ENCODE data around the gene INTS15.

INTS15 gene

DNA sequence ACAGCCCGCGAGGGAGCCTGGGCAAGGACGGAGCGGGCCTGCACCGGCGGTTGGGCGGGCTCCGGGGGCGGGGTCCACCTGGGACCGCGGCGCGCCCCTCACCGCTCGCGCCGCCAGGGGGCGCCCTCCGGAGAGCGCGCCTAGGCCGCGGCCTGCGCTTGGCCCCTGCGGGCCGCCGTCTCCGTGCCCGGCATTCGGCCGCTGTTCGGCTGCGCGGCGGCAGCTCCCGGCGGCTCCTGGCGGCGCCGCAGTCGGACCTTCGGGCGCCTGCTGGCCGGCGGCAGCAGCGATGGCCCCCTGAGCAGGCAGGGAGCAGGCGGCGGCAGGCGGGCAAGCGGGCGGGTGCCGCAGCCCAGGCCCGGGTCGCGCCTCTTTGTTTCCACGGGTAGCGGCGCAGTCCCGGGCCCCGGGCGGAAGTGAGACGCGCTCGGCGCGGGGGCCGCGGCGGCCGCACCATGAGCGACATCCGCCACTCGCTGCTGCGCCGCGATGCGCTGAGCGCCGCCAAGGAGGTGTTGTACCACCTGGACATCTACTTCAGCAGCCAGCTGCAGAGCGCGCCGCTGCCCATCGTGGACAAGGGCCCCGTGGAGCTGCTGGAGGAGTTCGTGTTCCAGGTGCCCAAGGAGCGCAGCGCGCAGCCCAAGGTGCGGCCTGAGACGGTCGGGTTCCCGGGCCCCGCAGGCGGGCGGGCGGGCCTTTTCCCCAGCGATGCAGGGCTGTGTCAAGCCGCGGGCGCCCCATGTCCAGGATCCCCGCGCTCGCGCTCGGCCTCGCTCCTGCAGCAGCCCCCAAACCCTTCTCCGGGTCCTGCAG, at the start of gene INTS15:
INTS15 (plus strand) TSS at position 193 of the 816 bp plus-strand sequence; CDS start at position 456, 263 bp downstream.
- peak; percentile 78 to 85 for DNase-seq

GRCh38 chr7:6542368-6542767, 47.5 kb upstream of the INTS15 start:
- DNase-seq: no peak

DNA sequence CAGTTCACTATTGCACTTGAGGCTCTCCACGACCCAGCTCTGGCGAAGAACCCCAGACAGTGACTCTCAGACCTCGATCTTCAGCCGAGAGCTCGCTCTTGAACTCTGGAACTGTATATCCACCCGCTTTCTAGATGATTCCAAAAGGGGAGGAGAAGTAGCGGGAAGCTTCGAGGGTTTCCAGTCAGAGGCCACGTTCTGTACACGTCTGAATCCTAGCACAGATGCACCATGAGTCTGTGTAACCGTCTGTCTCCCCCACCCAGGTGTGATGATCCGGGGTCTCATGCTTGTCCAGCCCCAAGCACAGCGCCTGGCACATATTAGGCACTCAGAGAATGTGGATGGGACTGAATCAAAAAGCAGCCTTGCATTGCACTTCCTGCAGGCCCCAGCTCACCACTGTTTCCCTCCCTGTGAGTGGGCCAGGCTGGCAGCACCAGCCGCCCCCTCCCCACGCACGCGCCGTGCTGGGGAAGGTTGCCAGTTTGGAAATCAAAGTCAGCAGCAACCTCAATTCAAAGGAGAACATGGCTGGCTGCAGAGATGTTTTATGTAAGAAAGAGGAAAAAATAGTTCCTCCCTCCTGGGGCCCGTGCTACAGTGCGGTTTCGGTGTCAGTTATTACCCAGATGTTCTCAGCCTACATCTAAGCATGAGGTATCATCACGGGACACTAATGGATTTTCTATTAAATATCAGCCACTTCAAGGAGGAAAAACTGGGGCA, 44.3 kb upstream of the INTS15 start:
- no peak for DNase-seq

DNA sequence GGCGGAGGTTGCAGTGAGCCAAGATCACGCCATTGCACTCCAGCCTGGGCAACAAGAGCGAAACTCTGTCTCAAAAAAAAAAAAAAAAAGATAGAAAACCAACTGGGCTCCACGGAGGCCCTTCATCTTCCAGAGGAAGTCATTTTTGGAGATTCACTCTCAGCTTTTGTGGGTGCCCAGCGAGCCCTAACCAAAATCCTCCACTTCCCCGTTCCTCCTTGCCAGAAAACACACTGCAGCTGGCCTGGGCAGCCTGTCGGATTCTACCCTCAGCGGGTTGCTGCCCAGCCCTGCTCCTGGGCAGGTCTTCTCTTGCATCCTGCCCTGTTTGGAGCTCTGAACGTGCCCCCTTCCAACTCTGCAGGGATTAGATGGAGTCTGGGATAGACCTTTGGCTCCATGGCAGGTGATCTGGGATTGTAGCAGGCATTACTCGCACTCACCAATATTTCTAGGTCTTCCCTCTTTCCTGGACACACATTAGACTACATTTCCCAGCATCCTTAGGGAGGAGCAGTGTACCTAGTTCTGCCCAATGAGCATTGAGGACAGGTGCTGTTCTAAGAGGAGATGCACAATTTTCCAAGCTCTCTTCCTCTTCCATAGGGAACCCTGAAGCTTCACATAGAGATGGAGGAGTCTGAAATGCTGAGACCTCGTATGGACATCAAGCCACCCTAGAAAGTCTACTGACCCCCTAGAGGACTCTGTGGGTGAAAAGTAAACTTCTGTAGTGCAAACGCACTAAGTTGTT, 43.1 kb upstream of the INTS15 start:
- no peak for DNase-seq

- no peak for DNase-seq
These were observed 42.4 kb upstream of the INTS15 start for GRCh38 chr7:6547400-6547799.

DNA sequence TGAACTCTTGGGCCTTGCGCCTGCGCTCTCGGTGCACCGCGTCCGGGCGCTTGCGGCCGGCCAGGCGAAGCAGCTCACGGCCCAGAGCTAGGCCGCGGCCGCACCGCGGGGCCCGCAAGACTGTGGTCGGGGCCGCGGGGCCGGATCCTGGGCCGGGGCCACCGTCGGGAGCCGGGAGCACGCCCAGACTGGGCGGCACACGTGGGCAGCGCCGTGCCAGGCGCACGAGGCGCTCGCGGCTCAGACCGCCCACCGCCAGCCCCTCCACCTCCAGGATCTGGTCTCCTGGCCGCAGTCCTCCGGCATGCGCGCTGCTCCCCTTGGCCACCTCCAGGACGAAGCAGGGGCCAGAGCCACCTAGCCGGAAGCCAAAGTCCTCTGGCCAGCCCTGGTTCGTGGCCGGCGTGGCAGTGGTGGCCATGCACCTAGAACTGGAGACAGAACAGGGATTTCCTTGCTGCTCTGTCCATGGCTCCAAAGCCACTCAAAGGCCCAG, 38.8 kb upstream of the INTS15 start, which contains the start of gene GRID2IP:
GRID2IP (minus strand) TSS at position 446 of the 496 bp plus-strand sequence; CDS start at position 421, 25 bp downstream.
- DNase-seq: no peak

- no peak for DNase-seq
These were observed 36.3 kb upstream of the INTS15 start for GRCh38 chr7:6553448-6554044.

- no peak for DNase-seq
These were observed 35.0 kb upstream of the INTS15 start for GRCh38 chr7:6554848-6555247.

- DNase-seq: no peak
These were observed 33.6 kb upstream of the INTS15 start for GRCh38 chr7:6556196-6556595.

- no peak for DNase-seq
These were observed 31.0 kb upstream of the INTS15 start for GRCh38 chr7:6558837-6559236.

GRCh38 chr7:6559896-6560295, 29.9 kb upstream of the INTS15 start:
- DNase-seq: no peak

DNA sequence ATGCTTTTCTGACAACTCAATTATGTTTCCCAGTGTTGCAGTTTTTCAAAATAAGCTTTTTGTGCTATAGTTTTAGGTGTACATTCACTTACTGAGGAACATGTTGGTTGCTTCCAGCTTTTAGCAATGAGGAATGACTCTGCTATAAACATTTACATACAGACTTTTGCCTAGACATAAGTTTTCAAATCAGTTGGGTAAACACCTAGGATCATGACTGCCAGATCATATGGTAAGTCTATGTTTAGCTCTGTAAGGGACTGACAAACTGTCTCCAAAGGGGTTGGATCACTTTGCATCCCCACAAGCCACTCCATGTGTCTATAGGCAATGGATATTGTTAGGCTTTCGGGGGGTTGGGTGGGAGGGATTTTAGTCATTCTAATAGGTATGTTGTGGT, 27.7 kb upstream of the INTS15 start:
- DNase-seq: no peak

GRCh38 chr7:6563936-6564770, 25.7 kb upstream of the INTS15 start:
- DNase-seq: no peak

GRCh38 chr7:6565655-6566054, 24.2 kb upstream of the INTS15 start:
- DNase-seq: no peak

GRCh38 chr7:6567886-6568285, 21.9 kb upstream of the INTS15 start:
- no peak for DNase-seq

DNA sequence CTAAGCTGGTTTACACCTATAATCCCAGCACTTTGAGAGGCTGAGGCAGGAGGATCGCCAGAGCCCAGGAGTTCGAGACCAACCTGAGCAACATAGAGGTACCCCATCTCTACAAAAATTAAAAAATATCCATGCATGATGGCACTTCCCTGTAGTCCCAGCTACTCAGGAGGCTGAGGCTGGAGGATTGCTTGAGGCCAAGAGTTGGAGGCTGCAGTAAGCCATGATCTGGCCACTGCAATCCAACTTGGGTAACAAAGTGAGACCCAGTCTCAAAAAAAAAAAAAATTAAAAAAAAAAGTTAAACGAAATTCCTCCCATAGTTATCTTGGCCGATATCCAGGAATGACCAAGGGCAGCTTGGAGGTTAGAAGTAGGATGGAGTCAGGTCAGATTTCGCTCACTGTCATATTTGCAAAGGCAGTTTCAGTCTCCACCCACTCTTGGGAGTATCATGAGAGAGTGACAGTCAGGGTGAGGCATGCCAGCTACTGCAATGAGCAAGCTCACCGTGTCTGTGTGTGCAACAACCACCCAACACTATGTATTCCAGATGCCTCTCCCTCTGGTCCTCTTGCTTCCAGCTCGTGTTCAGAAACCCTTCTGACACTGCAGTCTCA, 18.6 kb upstream of the INTS15 start:
- DNase-seq: no peak

- no peak for DNase-seq
These were observed 14.4 kb upstream of the INTS15 start for GRCh38 chr7:6575281-6576023.

DNA sequence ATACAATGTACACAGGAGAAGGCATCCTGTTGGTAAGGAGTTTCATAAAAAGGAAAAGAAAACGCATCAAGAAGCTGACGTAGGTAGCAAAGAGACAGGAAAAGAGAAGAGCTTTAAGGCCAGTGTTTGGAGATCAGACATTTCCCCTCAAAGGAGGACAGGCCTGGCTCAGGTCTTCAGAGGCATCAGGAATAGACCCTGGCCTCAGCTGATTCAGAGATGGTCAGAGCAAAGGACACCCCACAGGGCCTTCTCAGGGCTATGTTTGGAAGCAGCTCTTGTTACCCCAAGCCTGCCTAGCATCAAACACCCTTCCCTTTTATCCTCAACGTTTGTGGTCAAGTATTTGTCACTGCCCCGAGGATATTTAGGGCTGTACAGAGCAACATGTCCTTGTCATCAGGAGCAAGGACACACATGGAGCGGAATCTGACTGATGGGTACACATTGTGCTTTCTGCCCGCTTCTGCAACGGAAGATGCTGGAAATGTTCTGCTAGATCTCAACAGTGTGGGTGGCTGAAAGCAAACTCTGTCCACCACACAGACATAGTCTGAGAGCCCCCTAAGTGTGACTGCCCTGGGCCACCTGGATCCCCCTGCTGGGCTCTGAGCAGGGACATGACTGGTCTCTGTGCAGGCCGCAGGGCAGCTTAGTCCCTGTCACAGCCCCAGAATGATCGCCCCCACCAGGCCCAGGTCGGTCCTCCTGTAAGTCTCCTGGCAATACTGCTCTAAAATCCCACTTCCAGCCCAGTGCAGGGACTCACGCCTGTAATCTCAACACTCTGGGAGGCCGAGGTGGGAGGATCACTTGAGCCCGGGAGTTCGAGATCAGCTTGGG, 13.6 kb upstream of the INTS15 start:
- no peak for DNase-seq

- peak in 1 of 2 donors; percentile 28 for DNase-seq
These were observed 12.9 kb upstream of the INTS15 start for GRCh38 chr7:6576867-6577368.

All from CD4-positive, alpha-beta T cell treated with Interleukin-4 for 1 hour (primary cell).